GM19372 (cell line): ENCODE data around the gene TCOF1.

Experiments used
- ATAC-seq: cut with Tn5 transposase; IDR thresholded peaks from one replicate; pipeline ENCODE4 v1.9.1; 2021; ENCODE audit warnings: mild to moderate bottlenecking, low read depth, moderate library complexity; ENCODE audit not compliant: unreplicated experiment

Gene TCOF1, protein sequence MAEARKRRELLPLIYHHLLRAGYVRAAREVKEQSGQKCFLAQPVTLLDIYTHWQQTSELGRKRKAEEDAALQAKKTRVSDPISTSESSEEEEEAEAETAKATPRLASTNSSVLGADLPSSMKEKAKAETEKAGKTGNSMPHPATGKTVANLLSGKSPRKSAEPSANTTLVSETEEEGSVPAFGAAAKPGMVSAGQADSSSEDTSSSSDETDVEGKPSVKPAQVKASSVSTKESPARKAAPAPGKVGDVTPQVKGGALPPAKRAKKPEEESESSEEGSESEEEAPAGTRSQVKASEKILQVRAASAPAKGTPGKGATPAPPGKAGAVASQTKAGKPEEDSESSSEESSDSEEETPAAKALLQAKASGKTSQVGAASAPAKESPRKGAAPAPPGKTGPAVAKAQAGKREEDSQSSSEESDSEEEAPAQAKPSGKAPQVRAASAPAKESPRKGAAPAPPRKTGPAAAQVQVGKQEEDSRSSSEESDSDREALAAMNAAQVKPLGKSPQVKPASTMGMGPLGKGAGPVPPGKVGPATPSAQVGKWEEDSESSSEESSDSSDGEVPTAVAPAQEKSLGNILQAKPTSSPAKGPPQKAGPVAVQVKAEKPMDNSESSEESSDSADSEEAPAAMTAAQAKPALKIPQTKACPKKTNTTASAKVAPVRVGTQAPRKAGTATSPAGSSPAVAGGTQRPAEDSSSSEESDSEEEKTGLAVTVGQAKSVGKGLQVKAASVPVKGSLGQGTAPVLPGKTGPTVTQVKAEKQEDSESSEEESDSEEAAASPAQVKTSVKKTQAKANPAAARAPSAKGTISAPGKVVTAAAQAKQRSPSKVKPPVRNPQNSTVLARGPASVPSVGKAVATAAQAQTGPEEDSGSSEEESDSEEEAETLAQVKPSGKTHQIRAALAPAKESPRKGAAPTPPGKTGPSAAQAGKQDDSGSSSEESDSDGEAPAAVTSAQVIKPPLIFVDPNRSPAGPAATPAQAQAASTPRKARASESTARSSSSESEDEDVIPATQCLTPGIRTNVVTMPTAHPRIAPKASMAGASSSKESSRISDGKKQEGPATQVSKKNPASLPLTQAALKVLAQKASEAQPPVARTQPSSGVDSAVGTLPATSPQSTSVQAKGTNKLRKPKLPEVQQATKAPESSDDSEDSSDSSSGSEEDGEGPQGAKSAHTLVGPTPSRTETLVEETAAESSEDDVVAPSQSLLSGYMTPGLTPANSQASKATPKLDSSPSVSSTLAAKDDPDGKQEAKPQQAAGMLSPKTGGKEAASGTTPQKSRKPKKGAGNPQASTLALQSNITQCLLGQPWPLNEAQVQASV (N-terminal part only)

GRCh38 chr5:150357326-150358260 is at the start of gene TCOF1:
TSS of gene TCOF1 (plus strand) at chr5:150357697. CDS start at chr5:150357747, 50 bp downstream.
- peak; percentile 90 for ATAC-seq

GRCh38 chr5:150309101-150309885 is 48.2 kb upstream of the TCOF1 start:
- ATAC-seq: no peak

GRCh38 chr5:150309886-150310239 is 47.6 kb upstream of the TCOF1 start:
- no peak for ATAC-seq

DNA sequence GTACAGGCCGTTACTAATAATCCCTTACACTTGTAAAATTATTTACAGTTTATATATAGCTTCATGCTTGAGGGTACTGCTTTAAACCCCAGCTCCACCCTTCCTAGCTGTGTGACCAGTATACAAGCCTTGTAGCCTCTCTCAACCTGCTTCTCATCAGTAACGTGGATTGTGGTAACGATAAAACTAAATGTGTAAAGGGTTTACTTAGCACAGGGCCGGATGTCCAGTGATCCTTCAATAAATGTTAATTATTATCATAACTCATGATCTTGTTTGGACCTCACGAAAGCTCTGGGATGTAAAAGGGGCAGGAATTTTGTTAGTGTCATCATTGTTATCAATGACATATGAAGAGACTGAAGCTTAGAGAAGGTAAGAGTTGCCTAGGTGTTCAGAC is 47.3 kb upstream of the TCOF1 start:
- ATAC-seq: no peak

GRCh38 chr5:150311015-150311692 is 46.3 kb upstream of the TCOF1 start:
- no peak for ATAC-seq

DNA sequence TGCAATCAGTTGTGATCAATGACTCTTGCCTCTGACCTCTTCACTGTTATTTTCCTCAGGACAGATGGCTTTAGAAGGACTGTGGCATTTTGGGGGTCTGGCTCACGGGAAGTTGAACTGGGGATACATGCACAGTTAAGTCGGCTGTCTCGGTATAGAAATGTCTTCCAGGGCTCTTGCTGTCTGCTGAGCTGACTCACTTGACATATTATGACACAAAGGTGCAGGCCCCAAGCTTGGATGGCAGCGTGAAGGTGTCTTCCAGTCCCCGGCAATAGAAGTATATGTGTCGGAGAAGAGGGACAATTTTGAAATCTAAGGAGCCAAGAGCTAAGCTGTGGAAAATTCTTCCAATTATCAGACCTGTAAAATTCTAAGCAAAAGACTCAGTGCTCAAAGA is 45.0 kb upstream of the TCOF1 start:
- ATAC-seq: no peak

- no peak for ATAC-seq
Measured at GRCh38 chr5:150313501-150313900, 44.0 kb upstream of the TCOF1 start.

- ATAC-seq: no peak
Measured at GRCh38 chr5:150313921-150314716, 43.4 kb upstream of the TCOF1 start.

DNA sequence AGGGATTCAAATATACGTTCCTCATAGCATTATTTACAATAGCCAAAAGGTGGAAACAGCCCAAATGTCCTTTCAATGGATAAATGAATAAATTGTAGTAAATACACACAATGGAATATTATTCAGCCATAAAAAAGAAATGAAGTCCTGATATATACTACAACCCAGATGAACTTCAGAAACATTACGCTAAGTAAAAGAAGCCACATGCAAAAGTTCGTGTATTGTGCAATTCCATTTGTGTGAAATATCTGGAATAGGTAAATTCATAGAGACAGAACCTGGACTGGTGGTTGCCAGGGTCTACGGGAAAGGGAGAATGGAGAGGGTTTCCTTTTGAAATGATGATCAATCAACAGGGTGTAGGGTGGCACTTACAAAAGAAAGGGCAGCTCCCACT is 42.3 kb upstream of the TCOF1 start:
- no peak for ATAC-seq

GRCh38 chr5:150316320-150316719 is 41.2 kb upstream of the TCOF1 start:
- no peak for ATAC-seq

- no peak for ATAC-seq
Measured at GRCh38 chr5:150317048-150318003, 40.2 kb upstream of the TCOF1 start.

GRCh38 chr5:150318613-150319483 is 38.6 kb upstream of the TCOF1 start:
- ATAC-seq: no peak

DNA sequence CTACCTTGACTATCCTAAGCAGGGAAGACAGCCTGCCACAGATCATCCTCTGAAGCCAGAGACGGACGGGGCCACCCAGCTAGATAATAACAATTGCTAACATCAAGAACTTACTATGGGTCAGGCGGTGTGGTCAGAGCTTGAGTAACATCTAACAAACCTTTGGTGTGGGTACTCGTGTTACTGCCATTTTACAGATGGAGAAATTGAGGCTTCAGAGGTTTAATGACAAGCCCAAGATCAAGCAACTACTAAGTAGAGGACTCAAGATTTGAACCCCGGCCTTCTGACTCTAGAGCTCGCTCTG is 38.1 kb upstream of the TCOF1 start:
- no peak for ATAC-seq

- no peak for ATAC-seq
Measured at GRCh38 chr5:150320044-150320613, 37.4 kb upstream of the TCOF1 start.

DNA sequence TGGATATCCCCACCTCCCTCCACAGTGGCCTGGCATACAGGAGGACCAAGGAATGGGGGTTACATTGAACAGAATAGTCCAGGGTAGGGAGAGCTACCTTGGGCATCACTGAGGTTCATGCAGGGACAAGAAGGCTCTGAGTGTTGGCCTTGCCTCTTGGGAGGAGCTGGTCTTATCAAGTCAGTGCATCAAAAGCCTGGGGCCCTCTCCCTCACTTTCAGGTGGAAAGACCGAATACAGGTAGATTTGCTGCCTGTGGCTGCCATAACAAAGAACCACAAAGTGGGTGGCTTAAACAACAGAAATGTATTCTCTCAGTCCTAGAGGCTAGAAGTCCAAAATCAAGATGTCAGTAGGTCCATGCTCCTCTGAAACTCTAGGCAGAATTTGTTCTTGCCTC is 36.3 kb upstream of the TCOF1 start:
- ATAC-seq: no peak
